Breast epithelium (tissue), 4 donors: ENCODE measurements around the gene UGT1A7. TPM values are rescaled to one million over a fixed set of nuclear protein-coding genes. Genes with fewer than 3 reads are reported as not detected.

Experiments
- DNase-seq, 2 donors: peaks; one replicate each; pipeline ENCODE4 v3.0.0-alpha.2; 2019; ENCODE audit warnings: low spot score in 2 of 2
- H3K27ac ChIP-seq, 2 donors: fragments of 200-600 bp; sonication (generic) in 1 of 2; one replicate each; pipeline ENCODE4 v1.5.1; 2016 to 2019; ENCODE audit warnings: mild to moderate bottlenecking in 1 of 2
- H3K27me3 ChIP-seq, 2 donors: fragments of 200-600 bp; sonication (generic) in 1 of 2; one replicate each; pipeline versions ENCODE4 v1.5.1 to v1.6.0; 2017 to 2019; ENCODE audit warnings: control low read depth in 1 of 2, mild to moderate bottlenecking in 1 of 2
- H3K36me3 ChIP-seq: fragments of 200-600 bp; one replicate; pipeline ENCODE4 v1.5.1; 2019
- H3K4me1 ChIP-seq, 2 donors: fragments of 200-600 bp; sonication (generic); one replicate each; pipeline ENCODE4 v1.5.1; 2016 to 2019; ENCODE audit warnings: control low read depth in 1 of 2
- H3K4me3 ChIP-seq, 3 donors: fragments of 200-600 bp; sonication (generic); 1 replicate in 2 of 3; 2 replicates in 1 of 3; pipeline ENCODE4 v1.5.1; 2016 to 2019; ENCODE audit warnings: mild to moderate bottlenecking in 3 of 3, moderate library complexity in 2 of 3
- H3K9me3 ChIP-seq, 2 donors: fragments of 200-600 bp; sonication (generic) in 1 of 2; one replicate each; pipeline ENCODE4 v1.5.1; 2016 to 2019; ENCODE audit warnings: control low read depth in 1 of 2
- CTCF ChIP-seq, 3 donors: fragments of 450-650 bp; IDR thresholded peaks; one replicate each; pipeline ENCODE4 v1.5.1; 2016 to 2017; ENCODE audit warnings: antibody characterized with exemption in 3 of 3, mild to moderate bottlenecking in 3 of 3, moderate library complexity in 3 of 3
- POLR2A ChIP-seq: fragments of 450-650 bp; IDR thresholded peaks from one replicate; pipeline ENCODE4 v1.6.1; 2016; ENCODE audit warnings: antibody characterized with exemption, mild to moderate bottlenecking, moderate library complexity
- POLR2AphosphoS5 ChIP-seq, 3 donors: sonication (generic); formaldehyde crosslinking; IDR thresholded peaks; one replicate each; pipeline ENCODE4 v1.6.1; 2017; ENCODE audit warnings: antibody characterized with exemption in 3 of 3
- intact Hi-C: fragments of 100-400 bp; cut with DNase I; formaldehyde crosslinking; loops from one replicate; pipeline ENCODE4 v1.15.1; 2023; ENCODE audit warnings: low total_unique reads
- total RNA-seq, 3 donors: library from RNA; depleted of rRNA; stranded (reverse); fragments of >200 nt; gene quantifications; one replicate each; pipeline ENCODE4 v1.1.0, GENCODE V29; 2016

Gene UGT1A7
- total RNA-seq, 3 donors from 2014 or later, result not detected

GRCh38 chr2:233680361-233681045, 1.2 kb upstream of the UGT1A7 start:
- TF ChIP-seq POLR2AphosphoS5 (IDR thresholded peaks at IDR 0.05), result no peak
- TF ChIP-seq CTCF (IDR thresholded peaks at IDR 0.05), result no peak
- no peak for TF ChIP-seq POLR2A
- no peaks in the 10 kb centered on the region for H3K27me3 ChIP-seq
- no peak overlapping the region for H3K4me3 ChIP-seq
- no peak overlapping the region for H3K27ac ChIP-seq
- H3K9me3 ChIP-seq, result no peaks in the 10 kb centered on the region
- intact Hi-C loops, result no loop called here
- DNase-seq, result no peak
- no peaks in the 10 kb centered on the region for H3K36me3 ChIP-seq
- H3K4me1 ChIP-seq, result no peaks in the 10 kb centered on the region

GRCh38 chr2:233684640-233685039, 2.9 kb downstream of the UGT1A7 start:
- Histone ChIP-seq H3K4me1 (no peaks in the 10 kb centered on the region), H3K9me3 (no peaks in the 10 kb centered on the region), H3K27me3 (no peaks in the 10 kb centered on the region), H3K36me3 (no peaks in the 10 kb centered on the region), H3K4me3 (no peak overlapping the region), H3K27ac (no peak overlapping the region)
- DNase-seq, result no peak
- intact Hi-C loops, result no loop called here
- TF ChIP-seq POLR2AphosphoS5 (IDR thresholded peaks at IDR 0.05) (no peak), POLR2A (no peak), CTCF (IDR thresholded peaks at IDR 0.05) (no peak)

GRCh38 chr2:233686928-233687327, 5.2 kb downstream of the UGT1A7 start:
- TF ChIP-seq CTCF (IDR thresholded peaks at IDR 0.05) (no peak), POLR2A (no peak), POLR2AphosphoS5 (IDR thresholded peaks at IDR 0.05) (no peak)

GRCh38 chr2:233688341-233688740, 6.6 kb downstream of the UGT1A7 start:
- H3K9me3 ChIP-seq, result no peaks in the 10 kb centered on the region
- no peaks in the 10 kb centered on the region for H3K36me3 ChIP-seq
- H3K27ac ChIP-seq, result no peak overlapping the region
- TF ChIP-seq CTCF (IDR thresholded peaks at IDR 0.05), result no peak
- TF ChIP-seq POLR2A, result no peak
- no peak for TF ChIP-seq POLR2AphosphoS5 (IDR thresholded peaks at IDR 0.05)
- no peak for DNase-seq
- no peak overlapping the region for H3K4me3 ChIP-seq
- no peaks in the 10 kb centered on the region for H3K4me1 ChIP-seq
- no peaks in the 10 kb centered on the region for H3K27me3 ChIP-seq
- intact Hi-C loops, result no loop called here

More at GRCh38 chr2:233686928-233687327, 5.2 kb downstream of the UGT1A7 start:
- Histone ChIP-seq H3K4me3 (no peak overlapping the region), H3K4me1 (no peaks in the 10 kb centered on the region), H3K36me3 (no peaks in the 10 kb centered on the region), H3K27ac (no peak overlapping the region), H3K9me3 (no peaks in the 10 kb centered on the region), H3K27me3 (no peaks in the 10 kb centered on the region)
- intact Hi-C loops, result no loop called here
- no peak for DNase-seq

- no peak for DNase-seq
- intact Hi-C loops, result no loop called here
- H3K9me3 ChIP-seq, result no peaks in the 10 kb centered on the region
- H3K27me3 ChIP-seq, result no peaks in the 10 kb centered on the region
- no peak overlapping the region for H3K27ac ChIP-seq
- no peaks in the 10 kb centered on the region for H3K4me1 ChIP-seq
- no peak for TF ChIP-seq POLR2A
- TF ChIP-seq POLR2AphosphoS5 (IDR thresholded peaks at IDR 0.05), result no peak
- TF ChIP-seq CTCF (IDR thresholded peaks at IDR 0.05), result no peak
- no peaks in the 10 kb centered on the region for H3K36me3 ChIP-seq
- no peak overlapping the region for H3K4me3 ChIP-seq
Observed at GRCh38 chr2:233689031-233689430, 7.3 kb downstream of the UGT1A7 start.
